SK-N-SH (cell line): ENCODE data around the gene CDC14B. TPM values are rescaled to one million over a fixed set of nuclear protein-coding genes. Genes with fewer than 3 reads are reported as not detected.

ENCODE experiments used
- CTCF ChIA-PET: fragments of 300-600, 350-600 bp; formaldehyde crosslinking; extraction: SDS; loops from one replicate; lab custom pipeline; 2021; lab: Yijun Ruan, JAX
- POLR2A ChIA-PET: fragments of 350-600 bp; sonication (Branson Sonifier 250); formaldehyde crosslinking; extraction: SDS; loops from one replicate; lab custom pipeline; 2020; ENCODE audit warnings: antibody characterized with exemption, inconsistent platforms; lab: Yijun Ruan, JAX
- DNase-seq: peaks from one replicate; pipeline ENCODE4 v3.0.0; 2012
- H2AFZ ChIP-seq: fragments of 200-600 bp; sonication (generic); 2 replicates; pipeline ENCODE4 v1.8.1; 2016; ENCODE audit warnings: antibody characterized with exemption, mild to moderate bottlenecking, low read depth
- H3F3A ChIP-seq: fragments of 200-600 bp; sonication (generic); replicated peaks from 2 replicates; pipeline ENCODE3; 2016; ENCODE audit warnings: antibody characterized with exemption, mild to moderate bottlenecking; ENCODE audit not compliant: insufficient read depth
- H3K27ac ChIP-seq, 2 experiments: fragments of 200-500 bp in 1 of 2; fragments of 200-600 bp in 1 of 2; sonication (Bioruptor generic) in 1 of 2; sonication (generic), shearing (Covaris generic) in 1 of 2; 2 replicates each; pipeline versions ENCODE4 v1.5.1 to v1.6.1; 2014 to 2016; ENCODE audit warnings: low read depth in 2 of 2, inconsistent platforms in 1 of 2, low read length in 1 of 2, mild to moderate bottlenecking in 1 of 2, mixed read lengths in 1 of 2
- H3K27me3 ChIP-seq: fragments of 200-600 bp; sonication (generic), shearing (Covaris generic); 2 replicates; pipeline ENCODE4 v1.6.1; 2016; ENCODE audit warnings: mixed run types; ENCODE audit not compliant: insufficient read depth
- H3K36me3 ChIP-seq, 2 experiments: fragments of 200-500 bp in 1 of 2; fragments of 200-600 bp in 1 of 2; sonication (Bioruptor generic) in 1 of 2; sonication (generic) in 1 of 2; replicated peaks in 1 of 2; 2 replicates each; pipeline versions ENCODE3 to v1.5.1; 2014 to 2016; ENCODE audit warnings: low read length in 1 of 2, mild to moderate bottlenecking in 1 of 2; ENCODE audit not compliant: insufficient read depth in 2 of 2, control insufficient read depth in 1 of 2
- H3K4me1 ChIP-seq, 2 experiments: fragments of 200-500 bp in 1 of 2; fragments of 200-600 bp in 1 of 2; sonication (Bioruptor generic) in 1 of 2; sonication (generic), shearing (Covaris generic) in 1 of 2; 2 replicates each; pipeline versions ENCODE4 v1.5.1 to v1.6.1; 2014 to 2016; ENCODE audit warnings: low read depth in 1 of 2, low read length in 1 of 2, mixed run types in 1 of 2; ENCODE audit not compliant: insufficient read depth in 2 of 2, control insufficient read depth in 1 of 2
- H3K4me2 ChIP-seq: fragments of 200-600 bp; sonication (generic), shearing (Covaris generic); 2 replicates; pipeline ENCODE4 v1.6.1; 2017; ENCODE audit warnings: mixed run types
- H3K4me3 ChIP-seq, 2 experiments: fragments of 200-500 bp in 1 of 2; fragments of 200-600 bp in 1 of 2; sonication (Bioruptor generic) in 1 of 2; sonication (generic), shearing (Covaris generic) in 1 of 2; 2 replicates each; pipeline versions ENCODE4 v1.5.1 to v1.8.1; 2014 to 2016; ENCODE audit warnings: low read depth in 2 of 2, inconsistent platforms in 1 of 2, low read length in 1 of 2, mild to moderate bottlenecking in 1 of 2, mixed read lengths in 1 of 2, moderate library complexity in 1 of 2
- H3K79me2 ChIP-seq: fragments of 200-600 bp; sonication (generic); 2 replicates; pipeline ENCODE4 v1.8.1; 2017; ENCODE audit warnings: mild to moderate bottlenecking; ENCODE audit not compliant: insufficient read depth
- H3K9ac ChIP-seq: fragments of 200-600 bp; sonication (generic); 2 replicates; pipeline ENCODE4 v1.6.1; 2017; ENCODE audit warnings: mixed run types
- H3K9me2 ChIP-seq: fragments of 200-600 bp; sonication (generic); 2 replicates; pipeline ENCODE4 v1.6.1; 2017; ENCODE audit warnings: mixed run types
- H3K9me3 ChIP-seq: fragments of 200-600 bp; sonication (generic); 2 replicates; pipeline ENCODE4 v1.6.1; 2017; ENCODE audit warnings: mixed run types, mild to moderate bottlenecking, moderate library complexity
- H4K20me1 ChIP-seq: fragments of 200-600 bp; sonication (generic); 2 replicates; pipeline ENCODE4 v1.6.1; 2017; ENCODE audit warnings: mild to moderate bottlenecking, mixed run types; ENCODE audit not compliant: insufficient read depth
- EP300 ChIP-seq, 2 experiments: IDR thresholded peaks; 2 replicates each; pipeline versions ENCODE4 v1.4.0 to v1.6.1; 2012; ENCODE audit warnings: borderline replicate concordance in 1 of 2, low read depth in 1 of 2, low read length in 1 of 2
- JUND ChIP-seq: IDR thresholded peaks from 2 replicates; pipeline ENCODE4 v1.4.0; 2012
- NRF1 ChIP-seq: IDR thresholded peaks from 2 replicates; pipeline ENCODE4 v1.6.1; 2012; ENCODE audit warnings: low read depth, mild to moderate bottlenecking, low read length
- RFX5 ChIP-seq: IDR thresholded peaks from 2 replicates; pipeline ENCODE4 v1.6.1; 2012; ENCODE audit warnings: mild to moderate bottlenecking, improper control_type of control experiment, low read length
- WGBS: methylation state at CpG from one replicate; pipeline ENCODE4 v1.1.6; 2017; ENCODE audit warnings: low lambda C conversion rate; 5-methylcytosine and 5-hydroxymethylcytosine counted together
- polyA plus RNA-seq, 3 experiments: library from polyadenylated mRNA; depleted of rRNA; stranded (reverse); fragments of >200 nt; gene quantifications; 2 replicates each; pipeline ENCODE4 v1.2.3, GENCODE V29; 2012
- TF ChIP-seq, protein P1 (sequence below): IDR thresholded peaks from 2 replicates; pipeline ENCODE4 v1.6.1; 2012; ENCODE audit warnings: mild to moderate bottlenecking, low read depth, low read length, moderate library complexity
- TF ChIP-seq, protein P2 (sequence below): fragments of 200-600 bp; sonication (generic); IDR thresholded peaks from 2 replicates; pipeline ENCODE4 v1.6.1; 2017; ENCODE audit warnings: antibody characterized with exemption, mild to moderate bottlenecking, moderate library complexity
- TF ChIP-seq, protein P3 (sequence below): IDR thresholded peaks from 2 replicates; pipeline ENCODE4; 2012
- TF ChIP-seq, protein P4 (sequence below): fragments of 150-350 bp; IDR thresholded peaks from 2 replicates; pipeline ENCODE4 v1.6.1; 2016; ENCODE audit warnings: mild to moderate bottlenecking, low read depth, low read length

CDC14B gene
- 10.1 and 10.5 TPM in 2 replicates for polyA plus RNA-seq (2012; rRNA removed)
- polyA plus RNA-seq (2012; cell fraction: cytosol; rRNA removed), result 13.8 and 15.5 TPM in 2 replicates
- 12.5 and 21.1 TPM in 2 replicates for polyA plus RNA-seq (2012; cell fraction: nucleus; rRNA removed)

DNA sequence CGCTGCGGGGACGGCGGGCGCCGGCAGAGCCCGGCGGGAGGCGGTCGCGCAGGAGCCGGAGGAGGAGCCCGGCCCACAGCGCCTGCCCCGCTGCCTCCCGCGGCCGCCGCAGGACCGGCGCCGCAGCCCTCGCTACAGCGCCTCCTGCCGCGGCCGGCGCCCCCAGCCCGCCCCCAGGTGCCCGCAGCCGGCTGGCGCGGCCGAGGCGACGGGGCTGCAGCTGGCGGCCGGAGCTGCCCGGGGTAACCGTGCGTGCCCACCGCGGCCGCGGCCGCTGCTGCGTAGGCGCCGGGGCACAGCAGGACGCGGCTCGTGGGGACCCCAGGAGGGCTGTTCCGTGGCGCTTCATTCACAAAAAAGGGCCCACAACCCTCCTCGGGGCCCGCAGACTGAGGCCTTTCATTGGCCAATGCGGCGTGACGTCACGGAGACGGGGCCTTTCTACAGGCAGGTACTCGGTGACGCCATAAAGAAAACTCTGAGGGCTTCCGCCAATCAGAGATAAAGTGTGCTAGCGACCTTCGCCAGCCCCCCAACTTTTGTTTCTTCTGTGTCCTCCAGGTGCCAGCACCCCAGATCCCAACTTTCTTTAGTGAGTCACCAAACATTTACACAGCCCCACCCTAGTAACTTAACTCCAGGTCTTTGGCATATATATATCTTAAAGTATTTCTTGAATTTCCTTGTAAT lies at the start of gene CDC14B:
TSS of gene CDC14B (minus strand) at position 353 of the 690 bp plus-strand sequence. CDS start 465 bp downstream, outside the sequence.
- Histone ChIP-seq H3K4me3 (peak within 1 kb of the TSS; percentile 75 to 89), H3K4me2 (peak within 1 kb of the TSS; percentile 100), H3K9ac (peak within 1 kb of the TSS; percentile 79), H3K9me3 (no peaks in the 10 kb centered on the region), H3K4me1 (peaks cover 0 to 11% of the 10 kb centered on the region in 2 experiments; a peak in 1 of 4 replicates), H3K79me2 (peaks cover 41% of the 10 kb centered on the region), H3K9me2 (no peaks in the 10 kb centered on the region), H3K27me3 (no peaks in the 10 kb centered on the region), H4K20me1 (peaks cover 10% of the 10 kb centered on the region), H3K27ac (peak within 1 kb of the TSS; percentile 47 to 75), H3F3A (peaks cover 16% of the 10 kb centered on the region), H3K36me3 (no peaks in the 10 kb centered on the region), H2AFZ (peak within 1 kb of the TSS; percentile 93)
- 1% methylated on average over 8 of the region's 66 CpGs for whole genome bisulfite sequencing
- DNase-seq, result peak; percentile 94
- ChIA-PET POLR2A (interaction anchor here (1.5 kb wide), 1 partner anchor 32 kb away, joined by 4 read pairs; no protein-coding TSS in a partner anchor), CTCF (interaction anchor here (0.7 to 1.6 kb wide), 7 partner anchors 10 to 292 kb away, joined by 3 to 6 read pairs (median 3); no protein-coding TSS in a partner anchor)
- TF ChIP-seq, protein P1, sequence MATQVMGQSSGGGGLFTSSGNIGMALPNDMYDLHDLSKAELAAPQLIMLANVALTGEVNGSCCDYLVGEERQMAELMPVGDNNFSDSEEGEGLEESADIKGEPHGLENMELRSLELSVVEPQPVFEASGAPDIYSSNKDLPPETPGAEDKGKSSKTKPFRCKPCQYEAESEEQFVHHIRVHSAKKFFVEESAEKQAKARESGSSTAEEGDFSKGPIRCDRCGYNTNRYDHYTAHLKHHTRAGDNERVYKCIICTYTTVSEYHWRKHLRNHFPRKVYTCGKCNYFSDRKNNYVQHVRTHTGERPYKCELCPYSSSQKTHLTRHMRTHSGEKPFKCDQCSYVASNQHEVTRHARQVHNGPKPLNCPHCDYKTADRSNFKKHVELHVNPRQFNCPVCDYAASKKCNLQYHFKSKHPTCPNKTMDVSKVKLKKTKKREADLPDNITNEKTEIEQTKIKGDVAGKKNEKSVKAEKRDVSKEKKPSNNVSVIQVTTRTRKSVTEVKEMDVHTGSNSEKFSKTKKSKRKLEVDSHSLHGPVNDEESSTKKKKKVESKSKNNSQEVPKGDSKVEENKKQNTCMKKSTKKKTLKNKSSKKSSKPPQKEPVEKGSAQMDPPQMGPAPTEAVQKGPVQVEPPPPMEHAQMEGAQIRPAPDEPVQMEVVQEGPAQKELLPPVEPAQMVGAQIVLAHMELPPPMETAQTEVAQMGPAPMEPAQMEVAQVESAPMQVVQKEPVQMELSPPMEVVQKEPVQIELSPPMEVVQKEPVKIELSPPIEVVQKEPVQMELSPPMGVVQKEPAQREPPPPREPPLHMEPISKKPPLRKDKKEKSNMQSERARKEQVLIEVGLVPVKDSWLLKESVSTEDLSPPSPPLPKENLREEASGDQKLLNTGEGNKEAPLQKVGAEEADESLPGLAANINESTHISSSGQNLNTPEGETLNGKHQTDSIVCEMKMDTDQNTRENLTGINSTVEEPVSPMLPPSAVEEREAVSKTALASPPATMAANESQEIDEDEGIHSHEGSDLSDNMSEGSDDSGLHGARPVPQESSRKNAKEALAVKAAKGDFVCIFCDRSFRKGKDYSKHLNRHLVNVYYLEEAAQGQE, result no peak
- TF ChIP-seq RFX5 (peak; percentile 95), NRF1 (0 out of 2 replicates have a peak, but pooled peaks have one; percentile 2), JUND (no peak), EP300 (IDR thresholded peaks at IDR 0.05; ENCODE audit: borderline replicate concordance in 1 of 2, low read depth in 1 of 2, low read length in 1 of 2) (no peak)
- TF ChIP-seq, protein P2, sequence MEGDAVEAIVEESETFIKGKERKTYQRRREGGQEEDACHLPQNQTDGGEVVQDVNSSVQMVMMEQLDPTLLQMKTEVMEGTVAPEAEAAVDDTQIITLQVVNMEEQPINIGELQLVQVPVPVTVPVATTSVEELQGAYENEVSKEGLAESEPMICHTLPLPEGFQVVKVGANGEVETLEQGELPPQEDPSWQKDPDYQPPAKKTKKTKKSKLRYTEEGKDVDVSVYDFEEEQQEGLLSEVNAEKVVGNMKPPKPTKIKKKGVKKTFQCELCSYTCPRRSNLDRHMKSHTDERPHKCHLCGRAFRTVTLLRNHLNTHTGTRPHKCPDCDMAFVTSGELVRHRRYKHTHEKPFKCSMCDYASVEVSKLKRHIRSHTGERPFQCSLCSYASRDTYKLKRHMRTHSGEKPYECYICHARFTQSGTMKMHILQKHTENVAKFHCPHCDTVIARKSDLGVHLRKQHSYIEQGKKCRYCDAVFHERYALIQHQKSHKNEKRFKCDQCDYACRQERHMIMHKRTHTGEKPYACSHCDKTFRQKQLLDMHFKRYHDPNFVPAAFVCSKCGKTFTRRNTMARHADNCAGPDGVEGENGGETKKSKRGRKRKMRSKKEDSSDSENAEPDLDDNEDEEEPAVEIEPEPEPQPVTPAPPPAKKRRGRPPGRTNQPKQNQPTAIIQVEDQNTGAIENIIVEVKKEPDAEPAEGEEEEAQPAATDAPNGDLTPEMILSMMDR, result 0 out of 2 replicates have a peak, but pooled peaks have one; percentile 7
- TF ChIP-seq, protein P3, sequence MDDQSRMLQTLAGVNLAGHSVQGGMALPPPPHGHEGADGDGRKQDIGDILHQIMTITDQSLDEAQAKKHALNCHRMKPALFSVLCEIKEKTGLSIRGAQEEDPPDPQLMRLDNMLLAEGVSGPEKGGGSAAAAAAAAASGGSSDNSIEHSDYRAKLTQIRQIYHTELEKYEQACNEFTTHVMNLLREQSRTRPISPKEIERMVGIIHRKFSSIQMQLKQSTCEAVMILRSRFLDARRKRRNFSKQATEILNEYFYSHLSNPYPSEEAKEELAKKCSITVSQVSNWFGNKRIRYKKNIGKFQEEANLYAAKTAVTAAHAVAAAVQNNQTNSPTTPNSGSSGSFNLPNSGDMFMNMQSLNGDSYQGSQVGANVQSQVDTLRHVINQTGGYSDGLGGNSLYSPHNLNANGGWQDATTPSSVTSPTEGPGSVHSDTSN, result no peak
- TF ChIP-seq, protein P4, sequence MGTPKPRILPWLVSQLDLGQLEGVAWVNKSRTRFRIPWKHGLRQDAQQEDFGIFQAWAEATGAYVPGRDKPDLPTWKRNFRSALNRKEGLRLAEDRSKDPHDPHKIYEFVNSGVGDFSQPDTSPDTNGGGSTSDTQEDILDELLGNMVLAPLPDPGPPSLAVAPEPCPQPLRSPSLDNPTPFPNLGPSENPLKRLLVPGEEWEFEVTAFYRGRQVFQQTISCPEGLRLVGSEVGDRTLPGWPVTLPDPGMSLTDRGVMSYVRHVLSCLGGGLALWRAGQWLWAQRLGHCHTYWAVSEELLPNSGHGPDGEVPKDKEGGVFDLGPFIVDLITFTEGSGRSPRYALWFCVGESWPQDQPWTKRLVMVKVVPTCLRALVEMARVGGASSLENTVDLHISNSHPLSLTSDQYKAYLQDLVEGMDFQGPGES, result peak; percentile 54
